Stimulated activated CD4-positive, alpha-beta T cell treated with anti-CD3 and anti-CD28 coated beads, Interleukin-1b, Interleukin-23, amount 100 ng/mL, for 24 hours (primary cell): Measurements from ENCODE around the gene STK32A.

ENCODE experiments used
- DNase-seq, 4 experiments: peaks; one replicate each; pipeline ENCODE4 v3.0.0-alpha.2; 2020; ENCODE audit warnings: low read depth in 4 of 4, low spot score in 1 of 4

The STK32A gene

GRCh38 chr5:147413266-147413665 lies 178.4 kb downstream of the STK32A start:
- no peak for DNase-seq

GRCh38 chr5:147415651-147416050 lies 180.8 kb downstream of the STK32A start:
- DNase-seq: no peak

- no peak for DNase-seq
These were observed 182.4 kb downstream of the STK32A start for GRCh38 chr5:147417135-147417813.

GRCh38 chr5:147418613-147419012 lies 183.8 kb downstream of the STK32A start:
- DNase-seq: no peak

GRCh38 chr5:147426640-147427327 lies 192.0 kb downstream of the STK32A start:
- DNase-seq: no peak

GRCh38 chr5:147427521-147428401 lies 192.9 kb downstream of the STK32A start:
- DNase-seq: no peak

- DNase-seq: no peak
These were observed 195.8 kb downstream of the STK32A start for GRCh38 chr5:147430628-147431027.

GRCh38 chr5:147431586-147431985 lies 196.8 kb downstream of the STK32A start:
- no peak for DNase-seq

GRCh38 chr5:147432323-147432722 lies 197.5 kb downstream of the STK32A start:
- no peak for DNase-seq

GRCh38 chr5:147434049-147434448 lies 199.2 kb downstream of the STK32A start:
- DNase-seq: no peak

- no peak for DNase-seq
These were observed 201.8 kb downstream of the STK32A start for GRCh38 chr5:147436596-147436995.

- DNase-seq: no peak
These were observed 202.4 kb downstream of the STK32A start for GRCh38 chr5:147437161-147437596.
